ENCODE data around the gene CSH1.
"Not testable (repeated sequence)": the region's sequence is repeated elsewhere in the genome, so short reads cannot be mapped to it uniquely, and the experiment has no call there.

The CSH1 gene

DNA sequence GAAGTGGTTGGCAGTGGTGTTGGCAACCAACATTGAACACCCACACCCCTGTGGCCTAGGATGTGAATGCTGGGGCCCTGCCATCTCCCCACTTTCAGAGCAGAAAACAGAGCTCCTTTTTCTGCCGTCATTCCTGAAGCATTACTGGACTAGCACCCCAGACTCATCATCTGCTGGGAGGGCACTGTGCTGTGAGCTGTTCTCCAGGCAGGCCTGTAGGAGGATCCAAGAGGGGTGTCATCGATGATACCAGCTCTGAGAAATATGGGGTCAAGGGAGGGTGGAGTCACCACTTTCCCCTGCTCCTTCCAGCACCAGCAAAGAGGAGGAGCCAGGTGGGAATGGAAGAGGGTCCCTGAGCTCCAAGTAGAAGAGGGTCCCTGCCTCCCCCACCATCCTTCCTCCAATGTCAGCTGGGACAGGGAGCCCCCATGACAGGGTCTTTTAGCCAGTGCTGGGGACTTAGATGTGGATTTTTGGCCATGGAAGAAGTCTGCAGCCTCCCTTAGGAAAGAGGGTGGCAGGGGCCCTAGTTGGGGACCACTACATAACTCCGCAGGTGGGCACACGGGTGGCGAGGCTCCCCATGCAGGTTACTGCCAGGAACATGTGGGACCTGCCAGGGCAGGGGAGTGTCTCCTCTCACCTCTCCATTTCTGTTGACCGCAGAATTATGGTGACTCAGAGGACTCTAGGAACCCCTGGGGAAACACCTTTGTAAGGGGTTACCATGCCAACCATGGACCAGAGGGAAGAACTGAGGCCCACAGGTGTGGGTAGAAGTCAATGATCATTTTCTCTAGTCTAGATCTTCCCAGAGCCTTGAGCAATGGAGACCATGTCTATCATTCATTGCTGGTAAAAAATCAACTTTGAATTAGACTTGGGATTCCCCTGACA lies 2.8 kb upstream of the CSH1 start:
- DNase-seq, result not testable (repeated sequence)

GRCh38 chr17:63894821-63895220 lies 1.6 kb downstream of the CSH1 start:
- not testable (repeated sequence) for DNase-seq

DNA sequence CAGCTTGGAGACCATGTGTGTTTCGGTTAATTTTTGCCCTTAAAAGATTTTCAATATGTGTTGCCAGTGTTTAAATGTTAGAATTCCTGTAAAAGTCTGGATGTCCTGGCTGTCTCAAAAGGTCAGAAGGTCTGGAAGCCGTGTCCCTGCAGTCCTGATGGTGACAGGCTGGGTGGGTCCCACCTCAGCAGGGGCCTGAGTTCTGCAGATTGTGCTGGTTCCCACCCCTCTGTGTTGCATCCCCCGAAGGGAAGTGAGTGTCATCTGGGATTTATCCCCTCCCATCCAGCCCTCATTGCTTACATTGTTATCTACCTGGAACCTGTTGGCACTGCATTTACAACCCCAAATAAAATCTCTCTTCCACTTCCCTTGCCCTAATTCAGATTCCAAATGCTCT lies 2.4 kb downstream of the CSH1 start:
- not testable (repeated sequence) for DNase-seq

- not testable (repeated sequence) for DNase-seq
Observed at GRCh38 chr17:63892316-63893037, 3.9 kb downstream of the CSH1 start.

GRCh38 chr17:63889026-63889848 lies 7.1 kb downstream of the CSH1 start:
- peak; percentile 39 for DNase-seq

- DNase-seq, result not testable (repeated sequence)
Observed at GRCh38 chr17:63885119-63885518, 11.3 kb downstream of the CSH1 start.

- DNase-seq, result not testable (repeated sequence)
Observed at GRCh38 chr17:63882626-63883126, 13.7 kb downstream of the CSH1 start.

GRCh38 chr17:63881935-63882601 lies 14.3 kb downstream of the CSH1 start, which contains the start of gene GH2:
Gene GH2 (minus strand): TSS chr17:63881944. CDS start chr17:63881801, 143 bp downstream.
- peak; percentile 58 for DNase-seq

DNA sequence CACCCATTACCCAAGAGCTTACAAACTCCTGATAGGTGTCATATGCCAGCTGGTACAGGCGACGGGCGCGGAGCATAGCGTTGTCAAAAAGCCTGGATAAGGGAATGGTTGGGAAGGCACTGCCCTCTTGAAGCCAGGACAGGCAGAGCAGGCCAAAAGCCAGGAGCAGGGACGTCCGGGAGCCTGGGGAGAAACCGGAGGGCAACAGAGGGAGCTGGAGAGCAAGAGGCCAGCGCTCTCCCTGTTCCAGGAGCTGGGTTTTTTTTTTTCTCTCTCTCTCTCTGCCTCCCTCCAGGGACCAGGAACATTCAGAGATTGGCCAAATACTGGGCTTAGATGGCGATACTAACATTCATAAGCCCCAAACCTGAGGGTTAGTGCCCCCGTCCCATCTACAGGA lies 15.0 kb downstream of the CSH1 start:
- DNase-seq, result not testable (repeated sequence)

DNA sequence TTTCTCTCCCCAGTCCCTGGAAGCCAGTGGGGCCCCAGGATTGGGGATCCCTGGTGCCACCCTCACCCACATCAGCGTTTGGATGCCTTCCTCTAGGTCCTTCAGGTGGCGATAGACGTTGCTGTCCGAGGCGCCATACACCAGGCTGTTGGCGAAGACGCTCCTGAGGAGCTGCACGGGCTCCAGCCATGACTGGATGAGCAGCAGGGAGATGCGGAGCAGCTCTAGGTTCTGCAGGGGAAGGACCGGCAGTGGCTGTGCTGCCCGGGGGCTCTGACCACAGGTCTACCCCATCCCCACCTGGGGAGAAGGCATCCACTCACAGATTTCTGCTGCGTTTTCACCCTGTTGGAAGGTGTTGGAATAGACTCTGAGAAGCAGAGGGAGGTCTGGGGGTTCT lies 15.7 kb downstream of the CSH1 start:
- no peak for DNase-seq

GRCh38 chr17:63878413-63878812 lies 18.0 kb downstream of the CSH1 start:
- not testable (repeated sequence) for DNase-seq

GRCh38 chr17:63874693-63875092 lies 21.7 kb downstream of the CSH1 start:
- DNase-seq, result not testable (repeated sequence)

DNA sequence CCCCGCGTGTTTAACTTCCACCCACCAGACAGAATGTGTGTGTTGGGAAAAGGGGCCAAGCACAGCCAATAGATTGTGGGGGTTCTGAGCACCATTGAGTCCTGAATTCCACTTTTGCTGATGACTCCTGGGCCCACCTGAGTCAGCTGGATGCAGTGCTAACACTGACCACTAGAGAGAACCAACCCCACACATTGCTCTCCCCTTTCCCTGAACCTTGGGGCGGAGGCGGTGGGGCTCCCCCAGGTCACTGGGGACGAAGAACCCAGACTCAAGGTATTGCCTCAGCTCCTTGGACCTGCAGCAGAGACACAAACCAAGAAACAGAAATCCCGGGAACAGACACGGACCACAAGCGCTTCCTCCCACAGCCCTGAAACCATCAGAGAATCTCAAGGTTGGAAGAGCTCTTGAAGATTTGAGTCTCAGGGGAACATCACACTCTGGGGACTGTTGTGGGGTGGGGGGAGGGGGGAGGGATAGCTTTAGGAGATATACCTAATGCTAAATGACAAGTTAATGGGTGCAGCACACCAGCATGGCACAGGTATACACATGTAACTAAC lies 22.2 kb downstream of the CSH1 start:
- not testable (repeated sequence) for DNase-seq

DNA sequence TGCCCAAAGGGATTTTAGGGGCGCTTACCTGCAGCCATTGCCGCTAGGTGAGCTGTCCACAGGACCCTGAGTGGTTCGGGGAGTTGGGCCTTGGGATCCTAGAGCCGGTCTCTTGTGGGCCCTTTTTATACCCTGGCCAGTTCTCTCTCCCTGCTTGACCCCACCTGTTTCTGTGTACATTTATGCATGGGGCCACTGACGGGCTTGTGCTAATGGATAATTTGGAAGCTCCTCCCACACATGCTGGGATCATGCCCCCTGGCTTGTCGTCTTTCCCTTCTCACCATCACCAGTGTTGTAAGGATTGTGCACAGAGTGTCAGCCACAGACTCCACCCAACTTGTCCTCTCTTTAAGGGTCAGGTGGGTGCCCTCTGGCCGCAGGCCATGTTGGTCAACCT lies 22.8 kb downstream of the CSH1 start, which contains the start of gene CSH2:
Gene CSH2, minus strand, starts transcription at position 101 of the 400 bp plus-strand sequence. Its CDS starts 63 bp downstream, at position 38.
- not testable (repeated sequence) for DNase-seq

GRCh38 chr17:63871646-63872365 lies 24.6 kb downstream of the CSH1 start:
- DNase-seq, result not testable (repeated sequence)

DNA sequence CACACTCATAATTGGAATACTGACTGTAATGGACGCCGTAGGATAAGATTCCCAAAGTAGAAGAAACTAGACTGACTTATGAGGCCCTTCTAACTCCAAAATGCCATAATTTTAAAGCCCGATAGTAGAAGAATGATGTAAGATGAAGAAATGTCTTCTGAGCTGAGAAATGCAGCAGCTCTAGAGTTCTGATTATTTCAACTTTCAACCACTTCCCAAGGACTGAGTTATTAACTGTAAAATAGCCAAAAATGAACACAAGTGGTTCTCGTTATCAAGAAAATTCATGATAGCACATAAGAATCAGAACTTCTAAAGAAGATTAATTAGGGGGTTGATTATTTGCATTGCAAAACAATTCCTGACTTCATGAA lies 26.1 kb downstream of the CSH1 start:
- not testable (repeated sequence) for DNase-seq

GRCh38 chr17:63869491-63870291 lies 26.7 kb downstream of the CSH1 start:
- not testable (repeated sequence) for DNase-seq

GRCh38 chr17:63866625-63867024 lies 29.7 kb downstream of the CSH1 start:
- not testable (repeated sequence) for DNase-seq

GRCh38 chr17:63859257-63859656 lies 37.1 kb downstream of the CSH1 start:
- no peak for DNase-seq

DNA sequence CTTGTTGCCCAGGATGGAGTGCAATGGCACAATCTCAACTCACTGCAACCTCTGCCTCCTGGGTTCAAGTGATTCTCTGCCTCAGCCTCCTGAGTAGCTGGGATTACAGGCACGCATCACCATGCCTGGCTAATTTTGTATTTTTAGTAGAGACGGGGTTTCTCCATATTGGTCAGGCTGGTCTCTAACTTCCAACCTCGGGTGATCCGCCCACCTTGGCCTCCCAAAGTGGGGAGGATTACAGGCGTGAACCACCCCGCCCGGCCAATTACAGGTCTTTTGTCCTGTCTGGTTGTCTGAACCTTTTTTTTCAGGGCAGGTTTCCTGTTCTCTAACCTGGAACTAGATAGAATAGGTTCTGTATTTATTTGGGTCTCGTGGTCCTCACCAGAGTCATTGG lies 39.9 kb downstream of the CSH1 start:
- DNase-seq, result not testable (repeated sequence)

Data from suppressor macrophage treated with lipopolysaccharide for 4 hours (primary cell).